ENCODE measurements around the gene COQ10B.
A peak's percentile ranks its signal among the peaks of the same experiment; 100 is the strongest.

GRCh38 chr2:197515739-197516392 lies 62.5 kb downstream of the COQ10B start, which contains the start of gene MOB4:
- peak in 1 of 4 donors; percentile 8 for TF ChIP-seq CTCF (IDR thresholded peaks at IDR 0.05)
- peak; percentile 96 for TF ChIP-seq POLR2A (IDR thresholded peaks at IDR 0.05)
